ENCODE data around the gene ADAMTS5.

- TF ChIP-seq TAF1 (IDR thresholded peaks at IDR 0.05; ENCODE audit: borderline replicate concordance, insufficient read depth, low read length), result no peak
- TF ChIP-seq REST (IDR thresholded peaks at IDR 0.05; ENCODE audit: insufficient read depth in 1 of 2, low read depth in 2 of 2, low read length in 2 of 2), result no peak
- no peak for TF ChIP-seq POLR2AphosphoS5 (IDR thresholded peaks at IDR 0.05; ENCODE audit: low read depth, low read length)
- no peak for TF ChIP-seq SIN3A (IDR thresholded peaks at IDR 0.05; ENCODE audit: borderline replicate concordance, insufficient read depth, low read length)
Measured at GRCh38 chr21:26923986-26924385, 42.9 kb downstream of the ADAMTS5 start.

Measured in PFSK-1 (cell line).